ENCODE results near the gene CCDC85C.

The CCDC85C gene

GRCh38 chr14:99587460-99588278 lies 16.3 kb downstream of the CCDC85C start:
- DNase-seq: no peak

GRCh38 chr14:99586761-99587459 lies 17.1 kb downstream of the CCDC85C start:
- DNase-seq: no peak

- no peak for DNase-seq
Measured at GRCh38 chr14:99586054-99586760, 17.8 kb downstream of the CCDC85C start.

GRCh38 chr14:99584823-99585222 lies 19.2 kb downstream of the CCDC85C start:
- no peak for DNase-seq

GRCh38 chr14:99581938-99582337 lies 22.1 kb downstream of the CCDC85C start:
- no peak for DNase-seq

- no peak for DNase-seq
Measured at GRCh38 chr14:99581374-99581773, 22.6 kb downstream of the CCDC85C start.

GRCh38 chr14:99579903-99580571 lies 24.0 kb downstream of the CCDC85C start:
- no peak for DNase-seq

GRCh38 chr14:99579120-99579836 lies 24.7 kb downstream of the CCDC85C start:
- DNase-seq: no peak

GRCh38 chr14:99578541-99579101 lies 25.4 kb downstream of the CCDC85C start:
- no peak for DNase-seq

- DNase-seq: no peak
Measured at GRCh38 chr14:99576761-99577705, 27.0 kb downstream of the CCDC85C start.

GRCh38 chr14:99576304-99576703 lies 27.7 kb downstream of the CCDC85C start:
- no peak for DNase-seq

- DNase-seq: no peak
Measured at GRCh38 chr14:99575043-99576023, 28.7 kb downstream of the CCDC85C start.

GRCh38 chr14:99574099-99574880 lies 29.7 kb downstream of the CCDC85C start:
- DNase-seq: no peak

GRCh38 chr14:99573436-99574098 lies 30.4 kb downstream of the CCDC85C start:
- no peak for DNase-seq

- DNase-seq: no peak
Measured at GRCh38 chr14:99573000-99573330, 31.0 kb downstream of the CCDC85C start.

- DNase-seq: no peak
Measured at GRCh38 chr14:99572173-99572999, 31.6 kb downstream of the CCDC85C start.

GRCh38 chr14:99571303-99571986 lies 32.6 kb downstream of the CCDC85C start:
- no peak for DNase-seq

All from T-helper 1 cell (primary cell).